ENCODE measurements around the gene RELN. TPM values are rescaled to one million over a fixed set of nuclear protein-coding genes. Genes with fewer than 3 reads are reported as not detected.

The RELN gene
- total and polyA plus RNA-seq, 8 donors, result 3.6 to 20.1 (median 15.3) TPM

- no peaks in the 10 kb centered on the region for H3K27me3 ChIP-seq
- H3K4me1 ChIP-seq, result no peaks in the 10 kb centered on the region
- intact Hi-C loops (cut with DNase I), result no loop called here
- H3K27ac ChIP-seq, result no peak overlapping the region
- no peak for DNase-seq
- no peaks in the 10 kb centered on the region for H3K9me3 ChIP-seq
- no peak for TF ChIP-seq CTCF (IDR thresholded peaks at IDR 0.05)
- no peaks in the 10 kb centered on the region for H3K36me3 ChIP-seq
- no peak overlapping the region for H3K4me3 ChIP-seq
- no peak for ATAC-seq
Measured at GRCh38 chr7:103765901-103766300, 223.6 kb downstream of the RELN start.

- H3K27ac ChIP-seq, result no peak overlapping the region
- no peak for TF ChIP-seq CTCF (IDR thresholded peaks at IDR 0.05)
- DNase-seq, result no peak
- no peak overlapping the region for H3K4me3 ChIP-seq
- no peak for ATAC-seq
- intact Hi-C loops (cut with DNase I), result no loop called here
- H3K36me3 ChIP-seq, result no peaks in the 10 kb centered on the region
- H3K27me3 ChIP-seq, result no peaks in the 10 kb centered on the region
- H3K9me3 ChIP-seq, result no peaks in the 10 kb centered on the region
- no peaks in the 10 kb centered on the region for H3K4me1 ChIP-seq
Measured at GRCh38 chr7:103764901-103765300, 224.6 kb downstream of the RELN start.

GRCh38 chr7:103762877-103763276, 226.6 kb downstream of the RELN start:
- no peaks in the 10 kb centered on the region for H3K9me3 ChIP-seq
- no peak for TF ChIP-seq CTCF (IDR thresholded peaks at IDR 0.05)
- no peak overlapping the region for H3K4me3 ChIP-seq
- no peak overlapping the region for H3K27ac ChIP-seq
- ATAC-seq (no peak), DNase-seq (no peak)
- H3K27me3 ChIP-seq, result no peaks in the 10 kb centered on the region
- intact Hi-C loops (cut with DNase I), result no loop called here
- H3K36me3 ChIP-seq, result no peaks in the 10 kb centered on the region
- no peaks in the 10 kb centered on the region for H3K4me1 ChIP-seq

- Histone ChIP-seq H3K4me3 (no peak overlapping the region), H3K27me3 (no peaks in the 10 kb centered on the region), H3K36me3 (no peaks in the 10 kb centered on the region), H3K9me3 (no peaks in the 10 kb centered on the region), H3K27ac (no peak overlapping the region), H3K4me1 (no peaks in the 10 kb centered on the region)
- intact Hi-C loops (cut with DNase I), result no loop called here
- no peak for TF ChIP-seq CTCF (IDR thresholded peaks at IDR 0.05)
- DNase-seq (no peak), ATAC-seq (no peak)
Measured at GRCh38 chr7:103762065-103762760, 227.2 kb downstream of the RELN start.

GRCh38 chr7:103752995-103753394, 236.5 kb downstream of the RELN start:
- no peak overlapping the region for H3K4me3 ChIP-seq
- no peaks in the 10 kb centered on the region for H3K27me3 ChIP-seq

More at GRCh38 chr7:103752995-103753394, 236.5 kb downstream of the RELN start:
- no peak overlapping the region for H3K27ac ChIP-seq
- intact Hi-C loops (cut with DNase I), result no loop called here
- no peak for TF ChIP-seq CTCF (IDR thresholded peaks at IDR 0.05)
- H3K9me3 ChIP-seq, result no peaks in the 10 kb centered on the region
- DNase-seq (no peak), ATAC-seq (no peak)
- H3K36me3 ChIP-seq, result no peaks in the 10 kb centered on the region
- H3K4me1 ChIP-seq, result no peaks in the 10 kb centered on the region

Measured in left lung (tissue), 10 donors.